GM12878 (cell line): ENCODE results near the gene PLEKHJ1. TPM values are rescaled to one million over a fixed set of nuclear protein-coding genes. Genes with fewer than 3 reads are reported as not detected.

Experiments
- ATAC-seq: fragments of 200-7000 bp; cut with Tn5 transposase; 3 replicates; pipeline ENCODE4 v1.9.1; 2020; ENCODE audit warnings: mild to moderate bottlenecking, moderate library complexity
- BruUV-seq: library from RNA; stranded (reverse); fragments of 400-500 nt; replicated peaks from 2 replicates; lab custom pipeline; 2021; lab: Mats Ljungman, UMichigan
- CTCF ChIA-PET: fragments of 300-600 bp; sonication (Branson Sonifier 250); formaldehyde crosslinking; extraction: SDS; loops from one replicate; lab custom pipeline; 2021; ENCODE audit warnings: inconsistent platforms; lab: Yijun Ruan, JAX
- POLR2A ChIA-PET: fragments of 350-600 bp; formaldehyde crosslinking; extraction: SDS; loops from one replicate; lab custom pipeline; 2021; ENCODE audit warnings: inconsistent platforms; lab: Charles Lee
- RAD21 ChIA-PET: fragments of 300-600 bp; sonication (Branson Sonifier 250); formaldehyde crosslinking; loops from one replicate; lab custom pipeline; 2023; ENCODE audit warnings: antibody characterized with exemption; ENCODE audit not compliant: unreplicated experiment; lab: Charles Lee
- SMC1A ChIA-PET: fragments of 300-600 bp; sonication (Branson Sonifier 250); formaldehyde crosslinking; loops from one replicate; lab custom pipeline; 2023; ENCODE audit not compliant: unreplicated experiment, uncharacterized antibody; lab: Charles Lee
- DNase-seq: peaks from one replicate; pipeline ENCODE4 v3.0.0-alpha.2; 2011; ENCODE audit warnings: low read depth, low spot score
- FAIRE-seq: peaks from 3 replicates; lab custom pipeline; 2011; peaks lifted over from hg19 to GRCh38; lab: Jason Lieb, UNC
- H2AFZ ChIP-seq: 2 replicates; pipeline ENCODE4 v1.6.0; 2011; ENCODE audit warnings: low read depth, low read length, control low read depth; ENCODE audit not compliant: control insufficient read depth
- H3K27ac ChIP-seq: 2 replicates; pipeline ENCODE4 v1.5.1; 2011; ENCODE audit warnings: control low read depth; ENCODE audit not compliant: control insufficient read depth, insufficient read depth
- H3K27me3 ChIP-seq, 2 experiments: replicated peaks in 1 of 2; 2 replicates each; pipeline versions ENCODE4 v1.6.0 to v1.6.1; 2011; ENCODE audit warnings: low read length in 1 of 2; ENCODE audit not compliant: control insufficient read depth in 2 of 2, insufficient read depth in 2 of 2
- H3K36me3 ChIP-seq, 2 experiments: 2 replicates each; pipeline ENCODE4 v1.5.1; 2011; ENCODE audit warnings: low read length in 1 of 2; ENCODE audit not compliant: control insufficient read depth in 2 of 2, insufficient read depth in 2 of 2
- H3K4me1 ChIP-seq: 2 replicates; pipeline ENCODE4 v1.6.1; 2011; ENCODE audit warnings: mild to moderate bottlenecking, low read length, moderate library complexity, mixed read lengths; ENCODE audit not compliant: control insufficient read depth, insufficient read depth
- H3K4me2 ChIP-seq: 2 replicates; pipeline ENCODE4 v1.6.0; 2011; ENCODE audit warnings: control low read depth; ENCODE audit not compliant: control insufficient read depth, insufficient read depth
- H3K4me3 ChIP-seq: fragments of 200-600 bp; sonication (generic); 2 replicates; pipeline ENCODE4 v1.5.1; 2016
- H3K79me2 ChIP-seq: 2 replicates; pipeline ENCODE4 v1.6.0; 2011; ENCODE audit warnings: low read length; ENCODE audit not compliant: control insufficient read depth, insufficient read depth
- H3K9ac ChIP-seq: 2 replicates; pipeline ENCODE4 v1.8.0; 2011; ENCODE audit warnings: low read length, control low read depth, mixed read lengths; ENCODE audit not compliant: control insufficient read depth, insufficient read depth
- H3K9me3 ChIP-seq: replicated peaks from 3 replicates; pipeline ENCODE4 v1.5.1; 2011; ENCODE audit warnings: mild to moderate bottlenecking, low read length; ENCODE audit not compliant: control insufficient read depth, insufficient read depth
- H4K20me1 ChIP-seq: 2 replicates; pipeline ENCODE4 v1.6.0; 2011; ENCODE audit not compliant: control insufficient read depth, insufficient read depth
- CHD2 ChIP-seq: IDR thresholded peaks from 2 replicates; pipeline ENCODE4 v1.6.1; 2011; ENCODE audit warnings: low read depth, low read length, improper control_type of control experiment, borderline replicate concordance
- MXI1 ChIP-seq: fragments of 150-350 bp; IDR thresholded peaks from 2 replicates; pipeline ENCODE4 v1.6.1; 2011; ENCODE audit warnings: low read depth, mild to moderate bottlenecking, inconsistent platforms, low read length, improper control_type of control experiment
- POLR2A ChIP-seq: IDR thresholded peaks from 2 replicates; pipeline ENCODE4 v1.6.1; 2011; ENCODE audit warnings: low read depth, mild to moderate bottlenecking, low read length
- RAD21 ChIP-seq: IDR thresholded peaks from 2 replicates; pipeline ENCODE4 v1.6.1; 2011; ENCODE audit warnings: mild to moderate bottlenecking, low read depth, low read length, moderate library complexity; ENCODE audit not compliant: insufficient read depth
- SMAD1 ChIP-seq: fragments of 450-650 bp; IDR thresholded peaks from 2 replicates; pipeline ENCODE4 v1.6.1; 2018; ENCODE audit warnings: mild to moderate bottlenecking, low read depth; ENCODE audit not compliant: partially characterized antibody
- STAT1 ChIP-seq: fragments of 450-650 bp; conservative IDR thresholded peaks from 2 replicates; pipeline ENCODE4 v1.6.1; 2014; ENCODE audit warnings: antibody characterized with exemption, mild to moderate bottlenecking
- WGBS: methylation state at CpG from one replicate; pipeline ENCODE4 v1.1.6; 2016; ENCODE audit warnings: low lambda C conversion rate; ENCODE audit not compliant: insufficient replicate concordance, insufficient coverage; ENCODE audit errors: missing lambda C conversion rate; 5-methylcytosine and 5-hydroxymethylcytosine counted together
- in situ Hi-C: fragments of 300-500 bp; cut with MboI; formaldehyde crosslinking; loops from 9 replicates; pipeline ENCODE4 v1.14.3; 2018; ENCODE audit warnings: mixed read lengths
- intact Hi-C: fragments of 100-400 bp; cut with micrococcal nuclease; formaldehyde crosslinking; loops from one replicate; pipeline ENCODE4 v1.14.2; 2022; ENCODE audit not compliant: unreplicated experiment
- polyA plus RNA-seq, 11 experiments: library from polyadenylated mRNA; depleted of rRNA in 4 of 11; unstranded in 6 of 11; stranded (reverse) in 5 of 11; fragments of >200 nt; fragmentation: Nextera tagmentation in 4 of 11; fragmentation: Illumina TruSeq in 1 of 11; extraction: Ambion mirVana in 4 of 11; extraction: Trizol in 1 of 11; gene quantifications; 1 replicate in 1 of 11; 2 replicates in 10 of 11; pipeline versions ENCODE4 v1.2.1 to v1.2.3, GENCODE V29; 2011 to 2016; ENCODE audit warnings: inconsistent platforms in 2 of 11, missing spikeins in 2 of 11, low read depth in 1 of 11
- total RNA-seq, 4 experiments: library from RNA; depleted of rRNA in 3 of 4; stranded (reverse); fragments of >200 nt in 3 of 4; fragmentation: Illumina TruSeq in 1 of 4; extraction: Trizol in 1 of 4; gene quantifications; 2 replicates each; pipeline versions ENCODE4 v1.2.1 to v1.2.3, GENCODE V29; 2013 to 2021
- TF ChIP-seq, protein P1 (sequence below): fragments of 150-350 bp; IDR thresholded peaks from 2 replicates; pipeline ENCODE4 v1.6.1; 2016; ENCODE audit warnings: low read depth, low read length

PLEKHJ1 gene
- total and polyA plus RNA-seq, 10 of the 15 experiments (the other 5 are each of a cell fraction or from before 2014, with no cell fraction given): 1.3 to 133 (median 75.0) TPM

DNA sequence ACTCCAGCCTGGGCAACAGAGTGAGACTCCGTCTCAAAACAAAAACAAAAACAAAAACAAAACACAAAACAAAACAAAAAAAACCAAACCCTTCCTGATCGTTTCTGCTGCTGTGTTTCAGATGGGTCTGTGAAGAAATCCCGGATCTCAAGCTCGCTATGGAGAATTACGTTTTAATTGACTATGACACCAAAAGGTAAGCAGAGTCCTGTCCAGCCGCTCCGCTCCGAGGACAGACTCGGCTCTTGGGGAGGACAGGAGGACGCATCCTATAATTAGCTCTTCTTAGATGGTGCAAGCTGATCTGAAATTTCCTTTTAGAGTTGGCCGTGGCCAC is 50.4 kb downstream of the PLEKHJ1 start:
- POLR2A ChIA-PET: interaction anchor here (0.7 to 6.1 kb wide), 4 partner anchors 11 to 20 kb away, joined by 3 to 53 read pairs (median 15); no protein-coding TSS in a partner anchor
- BruUV-seq: no TSS peak
- 85% methylated on average over 11 of the region's 11 CpGs for WGBS

More for the DNA sequence above, 50.4 kb downstream of the PLEKHJ1 start:
- intact Hi-C loops (no loop called here), in situ Hi-C loops (no loop called here)
- no peak for DNase-seq
- Histone ChIP-seq H3K27me3 (no peaks in the 10 kb centered on the region), H3K79me2 (peaks cover 57% of the 10 kb centered on the region)
- SMC1A ChIA-PET: interaction anchor here (1.2 to 2.2 kb wide), 4 partner anchors 12 to 44 kb away, joined by 3 to 8 read pairs (median 5); no protein-coding TSS in a partner anchor
- TF ChIP-seq SMAD1 (no peak), STAT1 (no peak), CHD2 (no peak), RAD21 (no peak), MXI1 (no peak), POLR2A (no peak)
- TF ChIP-seq, protein P1, sequence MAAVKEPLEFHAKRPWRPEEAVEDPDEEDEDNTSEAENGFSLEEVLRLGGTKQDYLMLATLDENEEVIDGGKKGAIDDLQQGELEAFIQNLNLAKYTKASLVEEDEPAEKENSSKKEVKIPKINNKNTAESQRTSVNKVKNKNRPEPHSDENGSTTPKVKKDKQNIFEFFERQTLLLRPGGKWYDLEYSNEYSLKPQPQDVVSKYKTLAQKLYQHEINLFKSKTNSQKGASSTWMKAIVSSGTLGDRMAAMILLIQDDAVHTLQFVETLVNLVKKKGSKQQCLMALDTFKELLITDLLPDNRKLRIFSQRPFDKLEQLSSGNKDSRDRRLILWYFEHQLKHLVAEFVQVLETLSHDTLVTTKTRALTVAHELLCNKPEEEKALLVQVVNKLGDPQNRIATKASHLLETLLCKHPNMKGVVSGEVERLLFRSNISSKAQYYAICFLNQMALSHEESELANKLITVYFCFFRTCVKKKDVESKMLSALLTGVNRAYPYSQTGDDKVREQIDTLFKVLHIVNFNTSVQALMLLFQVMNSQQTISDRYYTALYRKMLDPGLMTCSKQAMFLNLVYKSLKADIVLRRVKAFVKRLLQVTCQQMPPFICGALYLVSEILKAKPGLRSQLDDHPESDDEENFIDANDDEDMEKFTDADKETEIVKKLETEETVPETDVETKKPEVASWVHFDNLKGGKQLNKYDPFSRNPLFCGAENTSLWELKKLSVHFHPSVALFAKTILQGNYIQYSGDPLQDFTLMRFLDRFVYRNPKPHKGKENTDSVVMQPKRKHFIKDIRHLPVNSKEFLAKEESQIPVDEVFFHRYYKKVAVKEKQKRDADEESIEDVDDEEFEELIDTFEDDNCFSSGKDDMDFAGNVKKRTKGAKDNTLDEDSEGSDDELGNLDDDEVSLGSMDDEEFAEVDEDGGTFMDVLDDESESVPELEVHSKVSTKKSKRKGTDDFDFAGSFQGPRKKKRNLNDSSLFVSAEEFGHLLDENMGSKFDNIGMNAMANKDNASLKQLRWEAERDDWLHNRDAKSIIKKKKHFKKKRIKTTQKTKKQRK: no peak
- TF ChIP-seq, all 136 proteins: peak for 0
- Histone ChIP-seq H3K9me3 (peaks cover 10% of the 10 kb centered on the region; the same call in 2 of the 3 replicates), H3K9ac (no peak overlapping the region), H3K4me3 (no peak overlapping the region), H3K4me2 (no peak overlapping the region), H3K36me3 (peaks cover 20 to 66% of the 10 kb centered on the region in 2 experiments; a peak in 3 of 4 replicates), H2AFZ (no peak overlapping the region), H3K27ac (no peak overlapping the region), H3K4me1 (peaks cover 30% of the 10 kb centered on the region), H4K20me1 (no peaks in the 10 kb centered on the region; the same call in 1 of the 2 replicates)
- ChIA-PET CTCF (interaction anchor here (8.6 kb wide), 1 partner anchor 15 kb away, joined by 64 read pairs; no protein-coding TSS in a partner anchor), RAD21 (interaction anchor here (1.7 to 5.0 kb wide), 2 partner anchors 14 to 17 kb away, joined by 5 to 22 read pairs; no protein-coding TSS in a partner anchor)
- FAIRE-seq: no peak
- ATAC-seq: no peak
